Stimulated activated CD4-positive, alpha-beta T cell treated with anti-CD3 and anti-CD28 coated beads, Interleukin-15, amount 100 ng/mL, for 24 hours (primary cell): Measurements from ENCODE around the gene RARB.

Experiments
- DNase-seq: peaks from one replicate; pipeline ENCODE4 v3.0.0-alpha.2; 2020

Gene RARB

GRCh38 chr3:25556447-25556846, 128.4 kb downstream of the RARB start:
- no peak for DNase-seq

- DNase-seq = no peak
Observed at GRCh38 chr3:25557694-25558093, 129.6 kb downstream of the RARB start.

- DNase-seq = no peak
Observed at GRCh38 chr3:25558121-25558520, 130.1 kb downstream of the RARB start.

GRCh38 chr3:25558796-25559195, 130.7 kb downstream of the RARB start:
- DNase-seq = no peak

- DNase-seq = no peak
Observed at GRCh38 chr3:25563601-25564000, 135.5 kb downstream of the RARB start.

DNA sequence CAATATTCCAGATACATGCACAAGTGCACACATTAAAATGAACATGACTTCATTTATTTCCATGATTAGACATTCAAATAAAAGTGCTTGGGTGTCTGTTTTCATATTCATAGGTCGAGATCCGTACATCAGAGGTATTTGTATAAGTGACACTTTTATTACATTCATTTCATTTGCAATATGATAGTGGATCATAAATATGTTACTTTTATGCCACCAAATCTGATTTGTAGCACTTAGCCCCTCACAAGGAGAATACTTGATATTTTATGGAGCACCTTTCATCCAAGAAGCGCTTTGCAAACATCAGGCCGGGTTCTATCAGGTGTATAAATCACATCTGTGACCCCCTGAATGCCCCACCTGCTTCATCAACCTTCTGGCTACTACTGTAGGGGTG, 136.0 kb downstream of the RARB start:
- no peak for DNase-seq

DNA sequence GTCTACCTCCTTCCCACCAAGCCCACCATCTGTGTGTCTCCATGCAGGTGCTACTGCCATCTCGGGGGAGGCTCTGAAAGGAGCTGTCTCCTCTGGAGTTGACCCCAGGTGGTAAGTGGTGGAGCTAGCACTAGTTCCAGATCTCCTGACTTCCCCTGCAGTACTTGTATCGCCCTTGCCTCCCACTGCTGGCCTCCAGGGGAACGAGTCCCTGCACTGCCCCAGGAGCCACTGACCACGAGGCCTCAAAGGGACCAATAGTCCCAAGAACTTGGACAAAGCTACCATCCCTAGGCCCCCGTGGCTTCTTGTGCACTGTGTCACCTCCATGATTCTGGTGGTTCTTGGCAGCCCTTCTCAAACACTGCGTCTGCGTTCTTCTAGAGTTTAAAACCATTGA, 137.7 kb downstream of the RARB start:
- no peak for DNase-seq

GRCh38 chr3:25566358-25566920, 138.4 kb downstream of the RARB start:
- no peak for DNase-seq

DNA sequence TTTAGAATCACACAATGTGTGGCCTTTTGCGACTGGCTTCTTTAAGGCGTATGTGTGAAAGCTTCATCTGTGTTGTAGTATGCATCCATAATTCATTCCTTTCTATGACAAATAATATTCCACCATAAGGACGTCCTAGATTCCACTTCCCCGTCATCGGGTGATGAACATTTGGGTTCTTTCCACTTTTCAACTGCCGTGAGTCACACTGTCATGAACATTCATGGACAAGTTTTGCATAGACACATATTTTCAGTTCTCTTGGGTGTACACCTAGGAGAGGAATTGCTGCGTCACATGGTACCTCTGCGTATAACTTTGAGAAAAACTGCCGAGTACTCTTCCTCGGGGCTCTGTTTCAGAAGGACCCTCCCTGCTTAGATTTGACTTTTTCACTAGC, 139.3 kb downstream of the RARB start:
- no peak for DNase-seq

GRCh38 chr3:25567806-25568524, 139.9 kb downstream of the RARB start:
- DNase-seq = no peak

DNA sequence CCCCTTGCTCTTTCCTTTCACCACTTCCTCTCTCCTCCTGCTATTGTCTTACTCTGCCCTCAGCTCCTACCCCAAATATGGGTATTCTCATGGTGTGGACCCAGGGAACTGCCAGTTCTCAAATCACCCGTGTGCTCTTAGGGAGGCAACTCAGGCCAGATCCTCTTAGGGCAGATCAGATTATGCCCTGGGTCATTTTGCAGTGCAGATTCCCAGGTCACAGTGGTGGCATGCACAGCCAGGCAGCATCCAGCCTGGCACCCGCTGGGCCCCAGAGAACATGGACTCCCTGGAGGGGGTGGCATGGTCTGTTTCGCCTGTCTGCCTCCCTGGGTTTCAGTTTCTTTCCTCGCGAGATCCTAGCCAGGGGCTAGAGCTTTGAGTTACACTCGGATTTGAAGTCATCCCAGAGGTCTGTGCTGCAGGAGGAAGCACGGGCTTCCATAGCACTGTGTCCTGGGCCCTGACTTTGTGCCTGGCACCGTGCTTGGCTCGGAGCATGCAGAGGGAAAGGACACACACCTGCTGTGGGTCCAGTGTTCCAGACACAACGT, 140.5 kb downstream of the RARB start:
- DNase-seq = no peak

GRCh38 chr3:25571285-25571684, 143.2 kb downstream of the RARB start:
- no peak for DNase-seq

DNA sequence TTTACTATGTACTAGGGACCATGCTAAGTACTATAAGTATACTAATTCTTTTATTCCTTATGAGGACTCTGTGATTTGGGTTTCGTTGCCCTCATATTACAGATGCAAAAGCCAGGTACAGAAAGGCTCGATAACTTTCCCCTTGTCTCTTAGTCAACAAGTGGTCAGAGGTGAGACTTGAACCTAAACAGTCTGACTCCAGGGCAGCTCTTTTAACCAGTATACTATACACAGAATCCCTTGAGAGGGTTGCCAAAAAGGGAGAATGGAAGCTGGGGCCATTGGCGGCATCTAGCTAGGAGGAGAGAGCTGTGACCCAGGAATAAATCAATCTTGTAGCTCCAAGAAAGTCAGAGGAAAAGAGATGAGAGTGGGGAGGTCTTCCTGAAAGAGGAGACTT, 144.3 kb downstream of the RARB start:
- no peak for DNase-seq

DNA sequence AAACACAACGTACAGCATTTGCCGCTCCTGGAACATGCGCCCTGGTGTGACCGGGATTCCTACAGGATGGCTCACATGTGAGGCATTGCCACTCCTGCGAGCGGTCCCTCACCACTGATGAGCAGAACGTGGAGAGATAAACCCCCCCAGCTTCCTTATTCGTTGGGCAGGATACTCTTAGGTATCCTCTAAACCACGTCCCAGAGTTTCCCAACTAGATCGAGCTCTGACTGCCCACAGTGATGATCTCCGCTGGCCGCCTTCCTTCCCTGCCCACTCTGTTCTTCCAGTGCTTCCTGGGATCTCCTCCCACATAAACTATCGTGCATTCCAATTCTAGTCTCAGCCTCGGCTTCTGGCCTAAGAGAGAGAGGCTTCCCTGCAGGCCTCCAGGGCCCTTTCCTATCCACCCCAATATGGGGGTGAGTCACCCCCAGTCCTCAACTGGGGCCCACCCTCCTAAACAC, 144.9 kb downstream of the RARB start:
- DNase-seq = no peak

DNA sequence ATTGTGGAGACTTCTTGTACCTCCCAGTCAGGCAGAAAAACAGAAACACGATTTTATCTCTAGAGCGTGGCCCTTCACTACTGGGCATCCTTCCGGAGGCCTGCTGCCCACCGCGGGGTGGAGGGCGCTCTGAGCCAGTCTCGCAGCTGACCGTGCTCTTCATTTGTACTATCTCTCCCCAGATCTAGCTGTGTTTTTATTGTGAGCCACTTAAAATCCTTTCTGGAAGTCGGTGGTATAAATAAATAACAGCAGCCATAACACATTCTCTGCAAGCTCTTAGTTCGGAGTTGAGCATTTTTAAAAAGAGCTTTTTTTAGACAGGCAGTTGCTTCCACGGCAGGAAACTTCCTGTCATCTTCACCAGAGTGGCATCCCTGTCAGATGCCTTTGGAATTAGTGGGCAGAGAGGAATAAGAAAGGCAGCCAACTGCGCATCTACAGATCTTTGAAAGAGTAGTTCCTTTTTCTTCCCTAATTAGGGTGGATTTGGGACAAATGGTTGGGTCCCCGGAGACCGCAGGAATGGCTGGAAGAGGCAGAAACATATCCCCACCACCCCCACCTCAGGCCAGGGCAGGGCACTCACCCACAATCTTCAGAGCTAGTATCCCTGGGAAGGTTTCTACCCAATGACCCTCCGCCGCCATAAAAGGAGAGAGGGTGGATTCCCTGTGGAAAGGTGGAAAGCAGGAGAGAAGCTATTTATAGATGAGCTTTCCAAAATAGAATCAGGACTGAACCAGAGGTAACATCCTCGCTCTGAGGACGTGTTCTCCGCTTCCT, 145.5 kb downstream of the RARB start:
- DNase-seq = no peak

GRCh38 chr3:25574172-25574765, 146.2 kb downstream of the RARB start:
- DNase-seq = no peak

DNA sequence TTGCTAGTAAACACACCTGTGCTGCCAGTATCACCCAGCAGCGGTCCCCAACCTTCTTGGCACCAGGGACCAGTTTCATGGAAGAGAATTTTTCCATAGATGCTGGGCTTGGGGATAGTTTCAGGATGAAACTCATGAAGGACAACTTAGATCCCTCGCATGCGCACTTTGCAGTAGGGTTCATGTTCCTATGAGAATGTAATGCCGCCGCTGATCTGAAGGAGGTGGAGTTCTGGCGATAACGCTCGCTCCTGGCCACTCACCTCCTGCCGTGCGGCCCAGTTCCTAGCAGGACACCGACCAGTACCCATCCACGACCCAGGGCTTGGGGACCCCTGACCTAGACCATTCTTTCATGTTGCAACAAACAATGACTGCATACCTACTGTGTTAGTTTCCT, 146.9 kb downstream of the RARB start:
- no peak for DNase-seq

DNA sequence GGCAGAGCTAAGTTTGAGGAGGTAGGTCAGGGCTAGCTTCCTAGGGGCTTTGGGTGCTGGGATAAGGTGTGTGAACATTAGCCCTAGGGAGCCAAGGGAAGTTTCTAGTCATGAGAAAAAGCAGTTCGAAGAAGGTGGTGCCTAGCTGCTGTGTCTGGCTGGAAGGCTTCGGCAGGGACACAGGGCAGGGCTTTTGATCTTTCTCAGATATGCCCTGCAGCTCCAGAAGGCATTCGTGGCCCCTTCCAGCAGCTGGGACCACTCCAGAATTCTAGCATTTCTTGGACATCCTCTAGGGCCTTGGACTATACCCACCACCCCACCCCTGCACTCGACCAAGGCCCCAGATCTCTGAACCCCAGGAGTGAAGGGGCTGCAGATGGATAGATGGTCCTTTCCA, 148.1 kb downstream of the RARB start:
- DNase-seq = no peak

GRCh38 chr3:25576831-25577454, 148.9 kb downstream of the RARB start:
- no peak for DNase-seq

DNA sequence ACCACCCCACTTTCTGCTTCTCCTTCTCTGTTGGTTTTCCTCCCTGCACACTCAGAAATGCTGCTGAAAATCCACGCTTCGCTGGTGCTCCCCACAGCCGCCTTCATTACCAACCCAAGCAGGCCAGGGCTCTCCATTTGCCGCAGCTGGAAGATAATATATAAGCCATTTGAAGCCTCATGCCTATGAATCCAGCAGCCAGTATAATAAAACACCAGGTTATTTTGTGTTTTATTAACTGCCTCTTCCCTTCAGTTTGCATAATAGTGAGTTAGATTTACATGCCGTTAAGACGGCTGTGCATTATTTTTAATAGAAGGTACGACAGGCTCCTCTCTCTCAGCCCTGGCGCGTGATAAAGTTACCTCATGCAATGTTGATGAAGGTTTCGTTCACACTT, 150.0 kb downstream of the RARB start:
- DNase-seq = no peak

GRCh38 chr3:25580534-25580933, 152.5 kb downstream of the RARB start:
- DNase-seq = no peak

GRCh38 chr3:25581335-25581734, 153.3 kb downstream of the RARB start:
- no peak for DNase-seq

DNA sequence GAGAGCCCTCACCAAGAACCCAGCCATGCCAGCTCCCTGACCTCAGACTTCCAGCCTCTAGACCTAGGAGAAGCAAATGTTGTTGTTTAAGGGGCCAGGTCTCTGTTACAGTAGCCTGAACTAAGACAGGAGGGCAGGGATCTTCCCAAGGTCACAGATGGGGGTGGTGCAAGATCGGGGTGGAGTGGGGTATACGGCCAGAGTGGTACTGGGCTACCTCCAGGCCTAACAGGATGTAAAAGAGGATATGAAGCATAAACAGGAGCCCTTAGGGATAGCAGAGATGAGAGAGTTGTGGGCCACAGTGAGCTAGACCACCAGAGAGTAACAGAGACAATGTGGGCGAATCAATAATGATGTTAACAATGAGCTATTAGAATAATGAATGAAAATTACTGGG, 153.8 kb downstream of the RARB start:
- no peak for DNase-seq
